NCI-H2196 (cell line): ENCODE results near the gene ADAM12.

Experiments used
- DNase-seq: peaks from one replicate; lab custom pipeline; 2025; ENCODE audit not compliant: unreplicated experiment; lab: John Stamatoyannopoulos, UW

Gene ADAM12

GRCh38 chr10:126242397-126243260 lies 145.6 kb downstream of the ADAM12 start:
- DNase-seq: peak; percentile 54

- peak; percentile 24 for DNase-seq
Observed at GRCh38 chr10:126240483-126240882, 147.8 kb downstream of the ADAM12 start.

- no peak for DNase-seq
Observed at GRCh38 chr10:126239844-126240243, 148.4 kb downstream of the ADAM12 start.

- DNase-seq: no peak
Observed at GRCh38 chr10:126235979-126236851, 152.1 kb downstream of the ADAM12 start.

GRCh38 chr10:126235091-126235978 lies 152.9 kb downstream of the ADAM12 start:
- DNase-seq: no peak

- DNase-seq: no peak
Observed at GRCh38 chr10:126234630-126235029, 153.6 kb downstream of the ADAM12 start.

GRCh38 chr10:126233182-126234148 lies 154.8 kb downstream of the ADAM12 start:
- no peak for DNase-seq

- no peak for DNase-seq
Observed at GRCh38 chr10:126230587-126230986, 157.7 kb downstream of the ADAM12 start.

GRCh38 chr10:126229686-126230085 lies 158.6 kb downstream of the ADAM12 start:
- DNase-seq: no peak

GRCh38 chr10:126227762-126228134 lies 160.5 kb downstream of the ADAM12 start:
- no peak for DNase-seq

GRCh38 chr10:126226988-126227761 lies 161.1 kb downstream of the ADAM12 start:
- DNase-seq: no peak

- no peak for DNase-seq
Observed at GRCh38 chr10:126226205-126226604, 162.1 kb downstream of the ADAM12 start.

- DNase-seq: no peak
Observed at GRCh38 chr10:126225672-126226008, 162.6 kb downstream of the ADAM12 start.

- DNase-seq: no peak
Observed at GRCh38 chr10:126224967-126225671, 163.2 kb downstream of the ADAM12 start.

- no peak for DNase-seq
Observed at GRCh38 chr10:126223512-126224067, 164.7 kb downstream of the ADAM12 start.

GRCh38 chr10:126222736-126223511 lies 165.4 kb downstream of the ADAM12 start:
- DNase-seq: no peak

- DNase-seq: no peak
Observed at GRCh38 chr10:126221874-126222273, 166.4 kb downstream of the ADAM12 start.
